Measurements from ENCODE around the gene PDE11A.

- TF ChIP-seq LEF1 (IDR thresholded peaks at IDR 0.05; ENCODE audit: borderline replicate concordance) (no peak), FOXA1 (IDR thresholded peaks at IDR 0.05) (no peak), SP1 (IDR thresholded peaks at IDR 0.05) (no peak), PKNOX1 (IDR thresholded peaks at IDR 0.05) (no peak)
Measured at GRCh38 chr2:177592945-177593344, 479.6 kb downstream of the PDE11A start.
